ENCODE results near the gene ZNF157. TPM values are rescaled to one million over a fixed set of nuclear protein-coding genes. Genes with fewer than 3 reads are reported as not detected.
A peak's percentile ranks its signal among the peaks of the same experiment; 100 is the strongest.

Gene ZNF157
- total RNA-seq, 3 donors from 2014 or later (not counting 1 experiment from before 2014, with no cell fraction given) = 0.35 to 0.61 (median 0.47) TPM

- H3K36me3 ChIP-seq (ENCODE audit: control insufficient read depth, insufficient read depth, low read length) = peaks cover 32% of the 10 kb centered on the region
- no peak for DNase-seq
- Mint-ChIP-seq H3K4me1 (no peaks in the 10 kb centered on the region), H3K4me3 (no peak overlapping the region), H3K9me3 (peaks cover 4% of the 10 kb centered on the region in 2 donors), H3K27me3 (ENCODE audit: low read depth in 2 of 2) (no peaks in the 10 kb centered on the region), H3K36me3 (peaks cover 32% of the 10 kb centered on the region), H3K27ac (no peak overlapping the region)
- H3K4me1 ChIP-seq (ENCODE audit: control insufficient read depth, insufficient read depth, low read length) = no peaks in the 10 kb centered on the region
- H3K27ac ChIP-seq (ENCODE audit: low read length) = no peak overlapping the region
- no peaks in the 10 kb centered on the region for H3K27me3 ChIP-seq (ENCODE audit: control insufficient read depth, insufficient read depth, low read length)
- peaks cover 14% of the 10 kb centered on the region for H3K9me3 ChIP-seq (ENCODE audit: control insufficient read depth, insufficient read depth, low read length)
- intact Hi-C loops (cut with micrococcal nuclease) = no loop called here
- no peak for ATAC-seq
- no peak for TF ChIP-seq CTCF (IDR thresholded peaks at IDR 0.05)
- H3K4me3 ChIP-seq (ENCODE audit: low read length) = no peak overlapping the region
- 90% methylated on average over 2 of the region's 6 CpGs for whole genome bisulfite sequencing (ENCODE audit: insufficient coverage)
Observed at GRCh38 chrX:47448165-47448806, 77.9 kb downstream of the ZNF157 start.

- TF ChIP-seq CTCF (IDR thresholded peaks at IDR 0.05) = no peak
- H3K27ac ChIP-seq (ENCODE audit: low read length) = no peak overlapping the region
- peaks cover 3 to 4% of the 10 kb centered on the region in 2 donors for H3K9me3 Mint-ChIP-seq
- ATAC-seq (no peak), DNase-seq (no peak)
- H3K27ac Mint-ChIP-seq = no peak overlapping the region
- H3K9me3 ChIP-seq (ENCODE audit: control insufficient read depth, insufficient read depth, low read length) = peaks cover 12% of the 10 kb centered on the region
- no peaks in the 10 kb centered on the region for H3K27me3 Mint-ChIP-seq (ENCODE audit: low read depth in 2 of 2)
- H3K36me3 Mint-ChIP-seq = peaks cover 36% of the 10 kb centered on the region
- peaks cover 50% of the 10 kb centered on the region for H3K36me3 ChIP-seq (ENCODE audit: control insufficient read depth, insufficient read depth, low read length)
- H3K4me1 ChIP-seq (ENCODE audit: control insufficient read depth, insufficient read depth, low read length) = no peaks in the 10 kb centered on the region
- H3K4me3 ChIP-seq (ENCODE audit: low read length) = no peak overlapping the region
- no peak overlapping the region for H3K4me3 Mint-ChIP-seq
- WGBS (ENCODE audit: insufficient coverage) = 99% methylated on average over 7 of the region's 8 CpGs
- no peaks in the 10 kb centered on the region for H3K27me3 ChIP-seq (ENCODE audit: control insufficient read depth, insufficient read depth, low read length)
- intact Hi-C loops (cut with micrococcal nuclease) = no loop called here
- no peaks in the 10 kb centered on the region for H3K4me1 Mint-ChIP-seq
Observed at GRCh38 chrX:47452112-47452511, 81.7 kb downstream of the ZNF157 start.

GRCh38 chrX:47456080-47456479 is 85.7 kb downstream of the ZNF157 start:
- Histone ChIP-seq H3K36me3 (ENCODE audit: control insufficient read depth, insufficient read depth, low read length) (peaks cover 30% of the 10 kb centered on the region), H3K27ac (ENCODE audit: low read length) (no peak overlapping the region), H3K4me3 (ENCODE audit: low read length) (no peak overlapping the region), H3K9me3 (ENCODE audit: control insufficient read depth, insufficient read depth, low read length) (no peaks in the 10 kb centered on the region), H3K27me3 (ENCODE audit: control insufficient read depth, insufficient read depth, low read length) (no peaks in the 10 kb centered on the region), H3K4me1 (ENCODE audit: control insufficient read depth, insufficient read depth, low read length) (peaks cover 8% of the 10 kb centered on the region)
- intact Hi-C loops (cut with micrococcal nuclease) = no loop called here
- Mint-ChIP-seq H3K27ac (no peak overlapping the region), H3K36me3 (peaks cover 9% of the 10 kb centered on the region), H3K9me3 (no peaks in the 10 kb centered on the region), H3K4me1 (peaks cover 8% of the 10 kb centered on the region in 2 donors), H3K4me3 (no peak overlapping the region), H3K27me3 (ENCODE audit: low read depth in 2 of 2) (no peaks in the 10 kb centered on the region)
- no peak for TF ChIP-seq CTCF (IDR thresholded peaks at IDR 0.05)
- DNase-seq (no peak), ATAC-seq (no peak)
- WGBS (ENCODE audit: insufficient coverage) = 99% methylated on average over 6 of the region's 6 CpGs

GRCh38 chrX:47458528-47458927 is 88.2 kb downstream of the ZNF157 start:
- no peaks in the 10 kb centered on the region for H3K9me3 Mint-ChIP-seq
- H3K4me3 Mint-ChIP-seq = peak overlapping the region; percentile 50
- WGBS (ENCODE audit: insufficient coverage) = no CpG with 5 or more reads among the region's 6 CpGs
- peak; percentile 55 to 56 for DNase-seq
- peak overlapping the region; percentile 30 to 52 for H3K27ac Mint-ChIP-seq
- H3K9me3 ChIP-seq (ENCODE audit: control insufficient read depth, insufficient read depth, low read length) = no peaks in the 10 kb centered on the region
- H3K27me3 Mint-ChIP-seq (ENCODE audit: low read depth in 2 of 2) = no peaks in the 10 kb centered on the region
- intact Hi-C loops (cut with micrococcal nuclease) = loop anchor here (2.0 kb wide), 1 partner anchor 24 kb away; the partner anchor contains the start of gene ZNF41
- peak; percentile 44 to 90 (median 86) for ATAC-seq
- no peak overlapping the region for H3K4me3 ChIP-seq (ENCODE audit: low read length)
- peaks cover 3% of the 10 kb centered on the region for H3K36me3 Mint-ChIP-seq
- no peak for TF ChIP-seq CTCF (IDR thresholded peaks at IDR 0.05)
- H3K4me1 Mint-ChIP-seq = peaks cover 8 to 17% of the 10 kb centered on the region in 2 donors
- H3K27ac ChIP-seq (ENCODE audit: low read length) = peak overlapping the region; percentile 19
- H3K36me3 ChIP-seq (ENCODE audit: control insufficient read depth, insufficient read depth, low read length) = peaks cover 16% of the 10 kb centered on the region
- H3K4me1 ChIP-seq (ENCODE audit: control insufficient read depth, insufficient read depth, low read length) = peaks cover 8% of the 10 kb centered on the region
- no peaks in the 10 kb centered on the region for H3K27me3 ChIP-seq (ENCODE audit: control insufficient read depth, insufficient read depth, low read length)

Measured in natural killer cell (primary cell).